Chondrocyte (in vitro differentiated cells): Measurements from ENCODE around the gene EPB41L2. TPM values are rescaled to one million over a fixed set of nuclear protein-coding genes. Genes with fewer than 3 reads are reported as not detected.

Experiments used
- DNase-seq: peaks from one replicate; pipeline ENCODE4 v3.0.0; 2021; ENCODE audit warnings: mixed read lengths, low spot score
- H3K27ac Mint-ChIP-seq: one replicate; pipeline ENCODE4 v1.8.0; 2021; ENCODE audit warnings: mild to moderate bottlenecking, moderate library complexity, mixed read lengths; ENCODE audit not compliant: unreplicated experiment
- H3K27me3 Mint-ChIP-seq: 2 replicates; pipeline ENCODE4 v1.8.0; 2021; ENCODE audit warnings: low read depth, mixed read lengths
- H3K36me3 Mint-ChIP-seq: 2 replicates; pipeline ENCODE4 v1.8.0; 2021; ENCODE audit warnings: low read depth, mixed read lengths
- H3K4me1 Mint-ChIP-seq: 2 replicates; pipeline ENCODE4 v1.8.0; 2021; ENCODE audit warnings: low read depth, mild to moderate bottlenecking, mixed read lengths
- H3K4me3 Mint-ChIP-seq: one replicate; pipeline ENCODE4 v1.8.0; 2021; ENCODE audit warnings: mild to moderate bottlenecking, moderate library complexity, mixed read lengths; ENCODE audit not compliant: unreplicated experiment
- H3K9me3 Mint-ChIP-seq: 2 replicates; pipeline ENCODE4 v1.8.0; 2021; ENCODE audit warnings: low read depth, mixed read lengths
- total RNA-seq: library from RNA; stranded (reverse); gene quantifications from 3 replicates; pipeline ENCODE4 v1.2.1, GENCODE V29; 2021
- TF ChIP-seq, protein P1 (sequence below): fragments of 200-600 bp; sonication (generic); IDR thresholded peaks from 2 replicates; pipeline ENCODE4 v1.5.0; 2021; ENCODE audit warnings: antibody characterized with exemption, mild to moderate bottlenecking, moderate library complexity

EPB41L2 gene
- total RNA-seq, 1 donor from 2014 or later = 65.8 TPM

DNA sequence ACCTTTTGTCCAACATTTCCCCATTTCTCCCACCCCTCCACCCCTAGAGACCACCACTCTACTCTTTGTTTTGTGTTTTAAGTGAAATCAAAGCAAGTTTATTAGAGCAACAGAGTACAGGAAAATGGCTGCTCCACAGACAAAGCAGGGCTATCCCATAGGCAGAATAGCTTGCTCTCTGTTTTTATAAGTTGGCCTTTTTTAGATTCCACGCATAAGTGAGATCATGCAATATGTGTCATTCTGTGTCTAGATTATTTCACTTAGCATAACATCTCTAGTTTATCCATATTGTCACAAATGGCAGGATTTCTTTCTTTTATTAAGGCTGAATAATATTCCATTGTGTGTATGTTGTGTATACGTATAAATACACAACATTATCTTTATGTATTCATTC is 266.0 kb downstream of the EPB41L2 start:
- Mint-ChIP-seq H3K4me1 (peaks cover 20% of the 10 kb centered on the region), H3K9me3 (peaks cover 17% of the 10 kb centered on the region), H3K27me3 (no peaks in the 10 kb centered on the region), H3K36me3 (peaks cover 7% of the 10 kb centered on the region), H3K4me3 (no peak overlapping the region), H3K27ac (no peak overlapping the region)
- DNase-seq = no peak
- TF ChIP-seq, protein P1, sequence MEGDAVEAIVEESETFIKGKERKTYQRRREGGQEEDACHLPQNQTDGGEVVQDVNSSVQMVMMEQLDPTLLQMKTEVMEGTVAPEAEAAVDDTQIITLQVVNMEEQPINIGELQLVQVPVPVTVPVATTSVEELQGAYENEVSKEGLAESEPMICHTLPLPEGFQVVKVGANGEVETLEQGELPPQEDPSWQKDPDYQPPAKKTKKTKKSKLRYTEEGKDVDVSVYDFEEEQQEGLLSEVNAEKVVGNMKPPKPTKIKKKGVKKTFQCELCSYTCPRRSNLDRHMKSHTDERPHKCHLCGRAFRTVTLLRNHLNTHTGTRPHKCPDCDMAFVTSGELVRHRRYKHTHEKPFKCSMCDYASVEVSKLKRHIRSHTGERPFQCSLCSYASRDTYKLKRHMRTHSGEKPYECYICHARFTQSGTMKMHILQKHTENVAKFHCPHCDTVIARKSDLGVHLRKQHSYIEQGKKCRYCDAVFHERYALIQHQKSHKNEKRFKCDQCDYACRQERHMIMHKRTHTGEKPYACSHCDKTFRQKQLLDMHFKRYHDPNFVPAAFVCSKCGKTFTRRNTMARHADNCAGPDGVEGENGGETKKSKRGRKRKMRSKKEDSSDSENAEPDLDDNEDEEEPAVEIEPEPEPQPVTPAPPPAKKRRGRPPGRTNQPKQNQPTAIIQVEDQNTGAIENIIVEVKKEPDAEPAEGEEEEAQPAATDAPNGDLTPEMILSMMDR = no peak

DNA sequence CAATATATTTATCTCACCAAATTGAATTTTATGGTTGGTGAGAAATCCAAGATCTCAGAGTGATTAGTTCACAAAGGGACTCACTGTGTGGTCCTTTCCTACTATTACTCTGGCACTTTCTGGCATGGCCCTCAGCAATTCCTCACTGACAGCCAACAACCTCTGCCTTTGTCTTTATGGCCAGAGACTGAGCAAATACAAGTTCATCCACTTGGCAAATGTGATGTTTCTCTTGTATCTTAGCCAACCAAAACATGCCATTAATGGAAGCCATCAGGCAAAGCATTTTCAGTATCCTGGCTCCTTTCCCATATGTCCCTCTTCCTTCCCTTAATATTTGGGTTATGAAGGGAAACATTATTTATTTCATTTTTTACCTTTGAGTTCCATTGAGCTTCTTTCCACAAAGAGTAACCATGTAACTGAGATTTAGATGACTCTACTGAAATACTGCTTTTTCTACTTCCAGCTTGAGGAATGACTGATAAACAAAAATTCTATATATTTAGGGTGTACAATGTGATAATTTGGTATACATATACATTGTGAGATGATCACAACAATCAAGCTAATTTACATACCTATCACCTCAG is 266.6 kb downstream of the EPB41L2 start:
- DNase-seq = no peak
- Mint-ChIP-seq H3K27ac (peak overlapping the region; percentile 10), H3K36me3 (peaks cover 7% of the 10 kb centered on the region), H3K4me3 (no peak overlapping the region), H3K9me3 (peaks cover 17% of the 10 kb centered on the region), H3K27me3 (no peaks in the 10 kb centered on the region), H3K4me1 (peaks cover 20% of the 10 kb centered on the region)
- TF ChIP-seq, protein P1 = no peak

DNA sequence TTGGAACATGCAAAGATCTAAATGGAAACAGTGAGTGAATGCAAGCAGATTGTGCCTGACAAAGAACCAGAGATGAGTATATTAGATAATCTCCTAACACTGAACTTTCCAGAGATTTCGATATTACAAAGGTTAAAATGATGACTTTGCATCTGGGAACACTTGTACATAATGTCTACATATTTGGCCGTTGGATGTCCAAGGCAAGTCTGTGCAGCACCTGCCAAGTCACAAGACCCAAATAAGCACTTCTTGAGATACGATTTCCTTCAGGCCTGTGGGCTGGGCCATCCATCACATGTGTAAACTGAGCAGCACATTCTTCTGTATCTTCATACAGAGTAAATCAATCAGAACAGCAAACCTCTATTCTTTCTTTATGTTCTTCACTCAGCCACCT is 268.3 kb downstream of the EPB41L2 start:
- H3K36me3 Mint-ChIP-seq = peaks cover 6% of the 10 kb centered on the region
- H3K4me3 Mint-ChIP-seq = no peak overlapping the region
- peaks cover 15% of the 10 kb centered on the region for H3K9me3 Mint-ChIP-seq
- no peak for DNase-seq
- H3K4me1 Mint-ChIP-seq = peaks cover 20% of the 10 kb centered on the region
- no peaks in the 10 kb centered on the region for H3K27me3 Mint-ChIP-seq
- TF ChIP-seq, protein P1 = no peak
- no peak overlapping the region for H3K27ac Mint-ChIP-seq

DNA sequence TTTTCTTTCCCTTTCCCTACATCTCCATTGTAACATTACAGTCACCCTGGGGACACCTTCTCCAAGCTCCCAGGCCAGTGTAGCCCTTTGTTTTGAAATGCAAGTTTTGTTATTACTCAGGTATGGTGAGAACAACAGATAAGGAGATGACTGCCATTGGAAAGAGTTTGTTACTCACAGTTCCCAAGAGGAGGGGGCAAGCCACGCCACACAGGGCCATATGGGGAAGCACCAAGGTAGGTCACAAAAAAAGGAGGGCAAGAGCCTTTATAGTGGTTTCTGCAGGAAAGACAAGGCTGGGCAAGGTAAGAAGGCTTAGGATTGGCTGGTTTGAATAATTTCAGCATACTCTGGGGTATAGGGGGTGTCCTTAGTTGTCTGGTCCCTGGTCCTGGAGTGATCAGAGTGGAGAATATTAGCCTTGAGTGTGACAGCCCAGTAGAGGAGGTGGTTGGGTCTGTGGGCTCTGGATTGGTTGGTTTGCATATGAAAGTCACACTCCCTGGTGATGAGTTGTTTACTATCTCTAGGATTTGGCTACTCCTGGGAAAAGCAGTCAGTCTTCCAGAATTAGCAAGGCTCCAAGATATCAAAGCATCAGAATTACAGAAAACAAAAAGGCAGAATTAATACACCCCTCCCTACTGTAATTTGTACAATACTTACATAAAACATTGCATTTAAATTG is 268.9 kb downstream of the EPB41L2 start:
- TF ChIP-seq, protein P1 = no peak
- Mint-ChIP-seq H3K4me1 (peaks cover 20% of the 10 kb centered on the region), H3K9me3 (peaks cover 9% of the 10 kb centered on the region), H3K27me3 (no peaks in the 10 kb centered on the region), H3K27ac (no peak overlapping the region), H3K4me3 (no peak overlapping the region), H3K36me3 (peaks cover 5% of the 10 kb centered on the region)
- no peak for DNase-seq

Other genes with a start within 250 kb of the EPB41L2 start
- gene SMLR1, start 235.8 kb downstream of the EPB41L2 start, total RNA-seq = not detected in 3 replicates
- gene AKAP7, start 72.2 kb upstream of the EPB41L2 start, total RNA-seq = 2.9 to 5.0 TPM (median 3.5 TPM) in 3 replicates